HEK293 (cell line): ENCODE measurements around the gene ZBTB39.

ENCODE experiments used
- CTCF ChIP-seq: fragments of 450-650 bp; formaldehyde crosslinking; IDR thresholded peaks from 2 replicates; pipeline ENCODE4 v1.5.1; 2016; ENCODE audit warnings: missing biosample characterization, missing genetic modification characterization
- TCF7L2 ChIP-seq: IDR thresholded peaks from 2 replicates; pipeline ENCODE4 v1.6.1; 2011; ENCODE audit warnings: low read depth, mild to moderate bottlenecking, inconsistent platforms, low read length, moderate library complexity, borderline replicate concordance
- ZNF140 ChIP-seq: fragments of 450-650 bp; formaldehyde crosslinking; IDR thresholded peaks from 2 replicates; pipeline ENCODE4 v1.5.1; 2016; ENCODE audit warnings: missing biosample characterization, missing genetic modification characterization

- TF ChIP-seq TCF7L2 (no peak), CTCF (tag by site-specific recombination) (no peak), ZNF140 (tag by site-specific recombination) (no peak)
Observed at GRCh38 chr12:57049119-57049446, 42.7 kb upstream of the ZBTB39 start.
